Right atrium auricular region (tissue), 2 donors: ENCODE results near the gene STAG1. TPM values are rescaled to one million over a fixed set of nuclear protein-coding genes. Genes with fewer than 3 reads are reported as not detected.
"Not testable (repeated sequence)": the region's sequence is repeated elsewhere in the genome, so short reads cannot be mapped to it uniquely, and the experiment has no call there.

Experiments used
- DNase-seq: peaks from one replicate; pipeline ENCODE4 v3.0.0-alpha.2; 2019; ENCODE audit warnings: low spot score
- H3K27ac ChIP-seq, 2 donors: fragments of 200-600 bp; sonication (generic); 1 replicate in 1 of 2; 2 replicates in 1 of 2; pipeline ENCODE4 v1.5.1; 2016 to 2019
- H3K27me3 ChIP-seq, 2 donors: fragments of 200-600 bp; sonication (generic); one replicate each; pipeline versions ENCODE4 v1.5.1 to v1.6.0; 2017 to 2019
- H3K36me3 ChIP-seq: fragments of 200-600 bp; sonication (generic); one replicate; pipeline ENCODE4 v1.5.1; 2016
- H3K4me1 ChIP-seq, 2 donors: fragments of 200-600 bp; sonication (generic); one replicate each; pipeline versions ENCODE4 v1.5.1 to v1.6.0; 2017 to 2019
- H3K4me3 ChIP-seq, 2 donors: fragments of 200-600 bp; sonication (generic); 1 replicate in 1 of 2; 2 replicates in 1 of 2; pipeline ENCODE4 v1.5.1; 2017 to 2019; ENCODE audit warnings: mild to moderate bottlenecking in 1 of 2, moderate library complexity in 1 of 2
- H3K9me3 ChIP-seq, 2 donors: fragments of 200-600 bp; sonication (generic); one replicate each; pipeline ENCODE4 v1.5.1; 2019
- CTCF ChIP-seq, 2 donors: fragments of 200-600 bp; sonication (generic); IDR thresholded peaks; one replicate each; pipeline ENCODE4 v1.5.1; 2019; ENCODE audit warnings: antibody characterized with exemption in 2 of 2
- total RNA-seq, 2 donors: library from RNA; depleted of rRNA; stranded (reverse); fragments of >200 nt; gene quantifications; one replicate each; pipeline ENCODE4 v1.1.0, GENCODE V29; 2016

STAG1 gene
- total RNA-seq, 2 donors from 2014 or later, result 16.5 to 24.8 TPM

GRCh38 chr3:136378011-136378410 is 374.2 kb downstream of the STAG1 start:
- Histone ChIP-seq H3K9me3 (no peaks in the 10 kb centered on the region), H3K36me3 (peaks cover 20% of the 10 kb centered on the region), H3K4me1 (no peaks in the 10 kb centered on the region), H3K27ac (no peak overlapping the region), H3K27me3 (no peaks in the 10 kb centered on the region), H3K4me3 (no peak overlapping the region)
- no peak for TF ChIP-seq CTCF (IDR thresholded peaks at IDR 0.05)
- DNase-seq, result no peak

GRCh38 chr3:136377508-136377907 is 374.7 kb downstream of the STAG1 start:
- H3K27ac ChIP-seq, result no peak overlapping the region

GRCh38 chr3:136375800-136376199 is 376.4 kb downstream of the STAG1 start:
- not testable (repeated sequence) for H3K27me3 ChIP-seq, H3K9me3 ChIP-seq, H3K4me1 ChIP-seq, DNase-seq, H3K4me3 ChIP-seq, H3K27ac ChIP-seq
- H3K36me3 ChIP-seq, result peaks cover 20% of the 10 kb centered on the region

More at GRCh38 chr3:136377508-136377907, 374.7 kb downstream of the STAG1 start:
- Histone ChIP-seq H3K9me3 (no peaks in the 10 kb centered on the region), H3K4me1 (no peaks in the 10 kb centered on the region), H3K36me3 (peaks cover 20% of the 10 kb centered on the region), H3K27me3 (no peaks in the 10 kb centered on the region), H3K4me3 (no peak overlapping the region)
- TF ChIP-seq CTCF (IDR thresholded peaks at IDR 0.05), result no peak
- DNase-seq, result no peak

DNA sequence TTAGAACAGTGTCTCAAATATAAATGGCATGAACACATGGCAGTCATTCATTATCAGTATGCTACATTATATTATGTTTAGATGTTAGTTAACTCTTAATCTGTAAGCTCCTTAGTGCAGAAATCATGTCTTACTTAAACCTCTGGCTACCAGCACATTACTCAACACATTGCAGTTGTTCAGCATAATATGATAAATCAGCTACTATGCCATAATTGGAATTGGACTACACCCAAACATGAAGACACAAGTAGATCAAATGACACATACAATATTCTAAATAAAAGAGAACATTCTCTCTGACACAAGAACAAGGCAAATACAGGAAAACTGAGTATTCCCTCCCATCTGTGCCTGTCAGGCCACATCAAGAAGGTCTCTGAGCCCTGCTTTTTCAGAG is 385.9 kb downstream of the STAG1 start:
- Histone ChIP-seq H3K9me3 (no peaks in the 10 kb centered on the region), H3K4me3 (no peak overlapping the region), H3K27ac (no peak overlapping the region), H3K4me1 (no peaks in the 10 kb centered on the region), H3K27me3 (no peaks in the 10 kb centered on the region), H3K36me3 (peaks cover 13% of the 10 kb centered on the region)
- DNase-seq, result no peak
- TF ChIP-seq CTCF (IDR thresholded peaks at IDR 0.05), result no peak

DNA sequence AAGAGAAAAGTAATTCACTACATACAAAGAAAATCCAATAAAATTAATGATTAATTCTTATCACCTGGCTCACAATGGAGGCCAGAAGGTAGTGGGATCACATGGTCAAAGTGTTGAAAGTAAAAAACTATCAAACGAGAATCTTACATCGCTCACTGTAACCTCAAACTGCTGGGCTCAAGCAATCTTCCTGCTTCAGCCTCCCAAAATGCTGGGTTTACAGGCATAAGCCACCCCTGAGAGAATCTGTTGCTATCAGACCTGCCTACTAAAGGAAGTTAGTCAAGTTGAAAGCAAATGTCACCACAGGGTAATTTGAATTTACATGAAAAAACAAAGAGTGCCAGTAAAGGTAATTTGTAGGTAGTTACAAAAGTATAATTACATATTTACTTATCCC is 398.7 kb downstream of the STAG1 start:
- H3K4me3 ChIP-seq, result no peak overlapping the region
- H3K27me3 ChIP-seq, result no peaks in the 10 kb centered on the region
- H3K27ac ChIP-seq, result no peak overlapping the region
- TF ChIP-seq CTCF (IDR thresholded peaks at IDR 0.05), result no peak
- DNase-seq, result no peak
- peaks cover 4% of the 10 kb centered on the region for H3K36me3 ChIP-seq
- no peaks in the 10 kb centered on the region for H3K9me3 ChIP-seq
- H3K4me1 ChIP-seq, result peaks cover 0 to 20% of the 10 kb centered on the region in 2 donors

- peaks cover 3% of the 10 kb centered on the region for H3K36me3 ChIP-seq
- no peaks in the 10 kb centered on the region for H3K27me3 ChIP-seq
- no peak overlapping the region for H3K4me3 ChIP-seq
- peak overlapping the region in 1 of 2 donors; percentile 37 for H3K27ac ChIP-seq
- no peak for DNase-seq
- no peaks in the 10 kb centered on the region for H3K9me3 ChIP-seq
- peaks cover 0 to 20% of the 10 kb centered on the region in 2 donors for H3K4me1 ChIP-seq
- TF ChIP-seq CTCF (IDR thresholded peaks at IDR 0.05), result peak in 1 of 2 donors; percentile 41
Observed at GRCh38 chr3:136351905-136352304, 400.3 kb downstream of the STAG1 start.
